HG02571 (cell line): ENCODE measurements around the gene TAF11L7.
"Not testable (repeated sequence)": the region's sequence is repeated elsewhere in the genome, so short reads cannot be mapped to it uniquely, and the experiment has no call there.

ENCODE experiments used
- ATAC-seq: cut with Tn5 transposase; IDR thresholded peaks from one replicate; pipeline ENCODE4 v1.9.1; 2021; ENCODE audit warnings: mild to moderate bottlenecking, moderate library complexity; ENCODE audit not compliant: unreplicated experiment

The TAF11L7 gene

GRCh38 chr5:17585658-17586057, at the start of gene TAF11L7:
Gene TAF11L7, minus strand, starts transcription at chr5:17585758.
- ATAC-seq, result not testable (repeated sequence)

- no peak for ATAC-seq
These were observed 48.6 kb upstream of the TAF11L7 start, which contains the start of gene TAF11L14 for GRCh38 chr5:17634160-17634559. Gene TAF11L14, plus strand, starts transcription at chr5:17634460.

GRCh38 chr5:17631788-17632187, 46.2 kb upstream of the TAF11L7 start, which contains the start of gene TAF11L13:
Gene TAF11L13, plus strand, starts transcription at chr5:17632088.
- ATAC-seq, result not testable (repeated sequence)

- no peak for ATAC-seq
These were observed 40.1 kb upstream of the TAF11L7 start for GRCh38 chr5:17625686-17626085.

GRCh38 chr5:17620627-17621026, 35.1 kb upstream of the TAF11L7 start:
- no peak for ATAC-seq

- ATAC-seq, result no peak
These were observed 33.8 kb upstream of the TAF11L7 start for GRCh38 chr5:17619354-17619753.

- ATAC-seq, result no peak
These were observed 29.5 kb upstream of the TAF11L7 start for GRCh38 chr5:17614872-17615605.

GRCh38 chr5:17610092-17610491, 24.5 kb upstream of the TAF11L7 start, which contains the start of gene TAF11L12:
Gene TAF11L12, plus strand, starts transcription at chr5:17610392.
- not testable (repeated sequence) for ATAC-seq

GRCh38 chr5:17607461-17607860, 21.9 kb upstream of the TAF11L7 start:
- ATAC-seq, result not testable (repeated sequence)

GRCh38 chr5:17604951-17605350, 19.4 kb upstream of the TAF11L7 start:
- ATAC-seq, result no peak

- not testable (repeated sequence) for ATAC-seq
These were observed 18.3 kb upstream of the TAF11L7 start, which contains the start of gene TAF11L11 for GRCh38 chr5:17603880-17604279. Gene TAF11L11, plus strand, starts transcription at chr5:17604183.

- ATAC-seq, result not testable (repeated sequence)
These were observed 12.2 kb upstream of the TAF11L7 start, which contains the start of gene TAF11L10 for GRCh38 chr5:17597728-17598127. Gene TAF11L10, minus strand, starts transcription at chr5:17597828.

- not testable (repeated sequence) for ATAC-seq
These were observed 8.7 kb upstream of the TAF11L7 start, which contains the start of gene TAF11L9 for GRCh38 chr5:17594255-17594654. Gene TAF11L9, minus strand, starts transcription at chr5:17594394.

GRCh38 chr5:17590860-17591259, 5.3 kb upstream of the TAF11L7 start, which contains the start of gene TAF11L8:
Gene TAF11L8, minus strand, starts transcription at chr5:17590960.
- not testable (repeated sequence) for ATAC-seq
